NCI-H82 (cell line): ENCODE data around the gene HIVEP2.

Source experiments
- DNase-seq: peaks from one replicate; lab custom pipeline; 2025; lab: John Stamatoyannopoulos, UW

Gene HIVEP2

GRCh38 chr6:142892254-142893021 lies 52.5 kb downstream of the HIVEP2 start:
- no peak for DNase-seq

DNA sequence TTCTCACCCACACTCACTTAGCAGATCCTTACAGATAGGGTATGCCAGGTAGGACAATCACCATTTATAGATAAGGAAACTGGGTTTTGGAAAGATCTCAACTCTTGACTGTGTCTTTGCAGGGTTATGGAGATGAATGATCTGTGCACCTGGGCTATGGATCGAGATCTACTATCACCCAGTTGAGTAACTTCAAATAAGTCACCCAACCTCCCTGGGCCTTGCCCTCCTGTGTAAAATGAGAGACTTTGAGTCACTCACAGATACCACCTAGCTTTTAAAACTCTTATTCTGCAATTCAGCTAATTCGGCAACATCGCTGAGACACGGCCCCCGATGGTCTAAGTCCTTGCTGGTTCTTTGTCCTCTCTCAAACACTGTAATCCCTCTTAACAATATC lies 53.5 kb downstream of the HIVEP2 start:
- DNase-seq = no peak

DNA sequence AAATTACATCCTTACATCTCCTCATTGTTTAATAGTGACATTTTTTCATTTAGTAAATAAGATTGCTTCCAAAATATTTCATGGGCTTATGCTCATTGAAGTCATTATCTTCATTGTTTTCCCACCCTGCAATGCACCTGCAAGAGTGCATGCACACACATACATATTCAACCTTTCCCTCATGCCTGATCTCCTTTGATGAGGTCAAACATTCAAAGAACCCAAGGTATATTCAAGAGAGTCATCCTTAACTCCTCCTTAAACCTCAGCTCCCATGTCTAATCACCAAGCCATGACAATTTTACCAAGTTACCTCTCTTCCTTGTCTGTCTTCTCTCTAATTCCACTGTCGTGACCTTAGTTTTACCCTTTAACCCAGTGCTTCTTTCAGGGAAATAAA lies 56.5 kb downstream of the HIVEP2 start:
- no peak for DNase-seq

- no peak for DNase-seq
Observed at GRCh38 chr6:142887517-142887916, 57.5 kb downstream of the HIVEP2 start.

GRCh38 chr6:142886431-142887170 lies 58.4 kb downstream of the HIVEP2 start:
- peak; percentile 19 for DNase-seq

DNA sequence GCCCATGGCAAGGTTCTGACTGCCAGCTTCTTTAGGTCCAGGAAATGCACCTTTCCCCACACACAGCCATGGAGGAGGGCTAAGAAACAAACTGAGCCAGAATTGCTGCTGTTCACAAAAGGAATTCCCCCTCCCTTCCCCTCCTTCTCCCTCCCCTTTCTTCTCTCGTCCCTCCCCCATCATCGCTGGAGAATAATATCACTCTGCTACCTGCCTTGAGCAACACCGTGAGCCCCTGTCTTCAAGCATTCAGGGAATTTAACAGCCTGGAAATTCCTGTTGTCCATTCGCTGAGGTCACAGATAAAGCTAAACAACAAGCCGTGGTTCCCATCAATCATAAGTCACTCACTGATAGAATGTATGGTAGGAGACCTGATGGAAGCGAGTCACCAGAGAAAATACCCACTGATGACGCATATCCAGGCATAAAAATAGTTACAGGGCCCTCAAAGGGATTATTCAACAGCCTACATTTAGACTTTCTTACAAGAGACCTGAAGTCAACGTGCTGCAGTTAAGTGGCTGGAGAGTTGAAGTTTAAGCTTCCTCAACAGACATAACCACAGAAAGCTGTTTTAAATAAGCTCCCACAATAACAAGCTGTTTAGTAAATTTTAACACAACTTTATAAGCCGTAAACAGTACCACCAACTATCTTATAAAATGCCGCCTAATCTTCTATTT lies 59.7 kb downstream of the HIVEP2 start:
- no peak for DNase-seq

DNA sequence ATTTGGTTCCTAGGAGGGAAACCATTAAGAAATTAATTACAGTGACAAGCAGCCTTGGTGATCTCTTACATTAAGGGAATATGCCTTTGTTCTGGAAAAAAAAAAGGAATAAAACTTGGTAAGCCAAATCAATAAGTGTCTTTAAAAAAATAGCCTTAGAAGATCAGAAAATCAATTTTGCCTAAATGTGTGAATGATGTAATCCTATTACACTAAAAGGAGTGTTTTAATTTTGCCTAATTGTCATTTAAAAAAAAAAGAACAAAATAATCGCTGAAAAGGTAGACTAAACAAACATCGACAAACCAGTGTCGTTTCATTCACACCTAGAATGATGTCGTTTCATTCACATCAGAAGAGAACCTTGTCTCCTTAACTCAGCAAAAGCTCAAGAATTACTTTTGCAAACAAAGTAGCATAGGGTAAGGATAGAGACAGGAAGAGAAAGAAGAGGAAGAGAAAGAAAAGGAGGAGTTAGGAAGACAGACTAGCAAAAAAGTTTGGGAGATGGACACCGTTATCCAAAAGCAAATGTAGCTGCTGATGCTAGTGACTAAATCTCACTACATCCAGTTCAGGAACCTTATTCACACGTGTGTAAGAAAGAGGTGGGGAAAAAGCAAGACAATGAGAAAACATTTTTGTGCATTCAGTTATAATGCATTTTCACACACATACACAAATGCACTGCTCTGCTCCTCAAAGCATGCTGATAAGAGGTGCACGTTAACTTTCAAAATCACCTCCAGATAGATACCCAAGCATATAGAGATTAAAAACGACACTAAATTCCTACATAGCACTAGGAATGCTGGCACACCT lies 60.6 kb downstream of the HIVEP2 start:
- DNase-seq = no peak

DNA sequence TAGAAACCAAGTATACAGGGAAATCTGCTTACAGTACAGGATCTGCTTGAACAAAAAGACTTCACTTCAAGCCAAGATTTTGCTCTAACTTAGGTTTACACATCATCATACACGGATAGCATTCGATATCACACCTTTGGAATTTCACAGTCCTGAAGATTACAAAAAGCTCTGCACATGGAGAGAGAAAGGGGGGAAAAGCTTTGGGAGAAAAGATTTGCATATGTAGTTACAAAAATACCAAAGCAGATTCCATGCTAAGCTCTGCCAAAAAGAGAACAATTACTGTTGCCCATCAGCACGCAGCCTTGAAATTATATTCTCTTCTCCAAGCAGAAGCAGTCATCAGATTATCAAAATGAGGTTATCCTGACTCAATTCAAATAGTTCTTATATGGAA lies 62.0 kb downstream of the HIVEP2 start:
- no peak for DNase-seq

DNA sequence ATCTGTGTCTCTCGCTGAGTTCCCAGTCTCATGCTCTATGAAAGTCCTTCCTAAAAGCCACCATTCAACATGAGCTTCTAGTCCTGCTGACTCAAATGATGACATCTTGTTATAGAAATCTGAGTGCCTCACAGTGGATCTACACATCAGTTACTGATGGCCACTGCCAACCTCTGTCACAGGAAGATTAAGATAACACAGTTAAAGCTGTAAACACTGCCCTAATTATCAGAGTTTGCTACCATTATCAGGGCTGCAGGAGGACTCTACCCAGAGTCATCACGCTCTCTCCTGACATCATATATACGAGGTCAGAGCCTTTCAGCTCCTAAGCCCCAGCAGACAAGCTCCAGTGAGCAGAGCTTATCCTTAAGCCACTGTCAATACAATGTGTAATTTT lies 63.2 kb downstream of the HIVEP2 start:
- peak; percentile 68 for DNase-seq

DNA sequence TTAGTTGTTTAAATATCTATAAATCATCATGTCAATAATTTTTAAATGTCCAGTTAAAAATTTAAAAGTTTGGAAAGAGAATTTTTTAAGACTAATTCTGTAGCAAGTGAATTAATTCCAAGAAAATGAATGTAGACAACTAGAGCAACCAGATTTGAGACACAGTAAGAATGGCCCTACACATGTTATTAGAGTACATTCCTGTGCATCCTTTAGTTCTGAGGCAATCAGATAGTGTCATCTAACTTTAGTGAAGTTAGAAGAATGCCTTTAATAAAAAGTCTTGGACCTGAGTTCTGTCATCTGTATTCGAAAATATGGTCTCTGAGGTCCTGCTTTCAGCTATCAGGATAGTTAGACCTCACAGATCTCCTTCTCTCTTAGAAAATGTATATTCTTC lies 63.7 kb downstream of the HIVEP2 start:
- no peak for DNase-seq

GRCh38 chr6:142880201-142880600 lies 64.8 kb downstream of the HIVEP2 start:
- DNase-seq = no peak

DNA sequence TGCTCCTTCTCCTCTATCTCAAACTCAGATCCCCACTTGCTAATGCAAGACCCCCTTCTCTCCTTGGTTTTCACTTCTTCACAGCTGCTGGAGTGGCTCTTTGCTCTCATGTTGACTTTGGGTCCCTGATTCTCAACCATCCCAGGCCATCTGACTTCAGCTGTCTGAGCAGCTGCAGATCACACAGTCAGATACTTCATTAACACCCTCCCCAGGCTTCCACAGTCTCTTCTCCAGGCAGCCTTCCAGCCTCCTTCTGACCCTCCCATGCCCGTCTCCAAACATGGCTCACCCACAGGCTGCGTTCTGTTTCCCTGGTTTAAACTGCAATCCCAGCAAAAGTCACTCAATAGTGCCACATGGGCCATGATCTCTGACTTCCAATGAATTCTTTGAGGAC lies 65.4 kb downstream of the HIVEP2 start:
- no peak for DNase-seq

DNA sequence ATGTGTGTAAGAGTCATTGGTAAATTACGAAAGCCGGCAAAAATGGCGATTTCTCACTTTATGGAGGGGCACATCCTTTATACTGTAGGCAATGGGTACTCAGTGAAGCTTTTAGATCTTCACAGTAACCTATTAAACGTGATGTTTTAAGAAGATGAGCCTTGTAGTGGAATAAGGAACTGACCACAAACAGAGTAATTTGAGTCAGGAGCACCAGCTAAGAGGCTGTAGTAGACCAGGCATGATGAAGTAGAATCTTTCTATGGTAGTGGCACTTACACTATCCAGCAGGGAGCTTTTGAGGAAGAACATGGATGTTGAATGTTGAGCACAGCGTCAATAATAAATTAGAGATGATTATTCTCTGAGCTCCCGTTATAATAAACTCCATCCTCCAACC lies 65.9 kb downstream of the HIVEP2 start:
- no peak for DNase-seq

GRCh38 chr6:142878407-142878806 lies 66.6 kb downstream of the HIVEP2 start:
- DNase-seq = no peak

DNA sequence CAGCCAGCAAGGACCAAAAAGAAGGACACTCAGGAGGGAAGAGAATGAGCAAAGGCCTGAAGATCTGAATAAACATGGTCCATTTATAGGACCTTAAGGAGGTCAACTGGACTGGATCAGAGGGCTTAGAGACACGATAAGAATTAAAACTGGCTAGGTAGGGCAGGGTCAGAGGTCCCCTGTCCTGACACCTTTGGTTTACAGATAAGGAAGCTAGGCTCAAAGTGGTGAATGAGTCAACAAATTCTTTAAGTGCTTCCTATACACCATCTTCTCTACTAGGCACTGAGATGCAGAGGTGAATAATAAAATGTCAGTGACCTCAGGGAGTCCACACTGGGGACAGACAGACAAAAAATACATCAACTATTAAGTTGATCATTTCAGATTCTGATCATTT lies 70.3 kb downstream of the HIVEP2 start:
- DNase-seq = no peak

- DNase-seq = no peak
Observed at GRCh38 chr6:142872376-142872775, 72.6 kb downstream of the HIVEP2 start.

GRCh38 chr6:142871910-142872331 lies 73.1 kb downstream of the HIVEP2 start:
- DNase-seq = no peak

- no peak for DNase-seq
Observed at GRCh38 chr6:142870787-142871415, 74.1 kb downstream of the HIVEP2 start.

- DNase-seq = no peak
Observed at GRCh38 chr6:142868917-142869316, 76.1 kb downstream of the HIVEP2 start.

- no peak for DNase-seq
Observed at GRCh38 chr6:142867988-142868812, 76.8 kb downstream of the HIVEP2 start.

- no peak for DNase-seq
Observed at GRCh38 chr6:142867355-142867801, 77.6 kb downstream of the HIVEP2 start.
